Left ventricle myocardium superior (tissue), 1 donor: ENCODE data around the gene APOBEC3B. TPM values are rescaled to one million over a fixed set of nuclear protein-coding genes. Genes with fewer than 3 reads are reported as not detected.
"Not testable (repeated sequence)": the region's sequence is repeated elsewhere in the genome, so short reads cannot be mapped to it uniquely, and the experiment has no call there.

Experiments used
- ATAC-seq: fragments of 200-7000 bp; cut with Tn5 transposase; one replicate; pipeline ENCODE4 v1.9.1; 2020; ENCODE audit warnings: mild to moderate bottlenecking, moderate library complexity
- DNase-seq: peaks from one replicate; pipeline ENCODE4 v3.0.0-alpha.2; 2020
- intact Hi-C: fragments of 100-400 bp; cut with micrococcal nuclease; formaldehyde crosslinking; loops from one replicate; pipeline ENCODE4 v1.11.0; 2022
- total RNA-seq: library from RNA; stranded (reverse); fragmentation: NEBNext Ultra II Directional; extraction: Animal tissue kit (Norgen Biotek cat#: 25700); gene quantifications from one replicate; pipeline ENCODE4 v1.2.1, GENCODE V29; 2021
- donor health status: DM: no; HTN: yes; CAD: no; lungs with severe emphysema.

Gene APOBEC3B
- total RNA-seq, 1 donor from 2014 or later, result 0.55 TPM

GRCh38 chr22:38964306-38964705, 17.8 kb upstream of the APOBEC3B start:
- intact Hi-C loops, result no loop called here
- ATAC-seq (no peak), DNase-seq (no peak)

GRCh38 chr22:38964989-38965388, 17.2 kb upstream of the APOBEC3B start:
- DNase-seq, result no peak
- no peak for ATAC-seq

GRCh38 chr22:38965614-38966379, 16.4 kb upstream of the APOBEC3B start:
- no peak for ATAC-seq
- no peak for DNase-seq

More at GRCh38 chr22:38964989-38965388, 17.2 kb upstream of the APOBEC3B start:
- intact Hi-C loops, result no loop called here

GRCh38 chr22:38966380-38966702, 15.8 kb upstream of the APOBEC3B start:
- intact Hi-C loops, result no loop called here
- DNase-seq, result no peak
- ATAC-seq, result no peak

More at GRCh38 chr22:38965614-38966379, 16.4 kb upstream of the APOBEC3B start:
- intact Hi-C loops, result no loop called here

- ATAC-seq, result no peak
- no peak for DNase-seq
- intact Hi-C loops, result no loop called here
Observed at GRCh38 chr22:38966942-38967341, 15.2 kb upstream of the APOBEC3B start.

GRCh38 chr22:38967451-38968450, 14.4 kb upstream of the APOBEC3B start:
- ATAC-seq (peak; percentile 53), DNase-seq (no peak)
- intact Hi-C loops, result no loop called here

- intact Hi-C loops, result no loop called here
- ATAC-seq (no peak), DNase-seq (no peak)
Observed at GRCh38 chr22:38968801-38969200, 13.3 kb upstream of the APOBEC3B start.

GRCh38 chr22:38970551-38970950, 11.6 kb upstream of the APOBEC3B start:
- intact Hi-C loops, result no loop called here
- DNase-seq (no peak), ATAC-seq (no peak)

- DNase-seq (no peak), ATAC-seq (no peak)
- intact Hi-C loops, result no loop called here
Observed at GRCh38 chr22:38971202-38971601, 10.9 kb upstream of the APOBEC3B start.

GRCh38 chr22:38971791-38972190, 10.4 kb upstream of the APOBEC3B start:
- ATAC-seq (no peak), DNase-seq (no peak)
- intact Hi-C loops, result no loop called here

GRCh38 chr22:38972558-38972957, 9.6 kb upstream of the APOBEC3B start:
- intact Hi-C loops, result no loop called here
- DNase-seq, result no peak
- ATAC-seq, result no peak

- intact Hi-C loops, result no loop called here
- no peak for DNase-seq
- ATAC-seq, result no peak
Observed at GRCh38 chr22:38973289-38974169, 8.6 kb upstream of the APOBEC3B start.

- intact Hi-C loops, result no loop called here
- no peak for DNase-seq
- no peak for ATAC-seq
Observed at GRCh38 chr22:38974170-38974825, 7.8 kb upstream of the APOBEC3B start.

GRCh38 chr22:38974826-38975175, 7.3 kb upstream of the APOBEC3B start:
- DNase-seq (no peak), ATAC-seq (no peak)
- intact Hi-C loops, result no loop called here

GRCh38 chr22:38977289-38977688, 4.9 kb upstream of the APOBEC3B start:
- DNase-seq, ATAC-seq, intact Hi-C loops: not testable (repeated sequence)

GRCh38 chr22:38980587-38980986, 1.6 kb upstream of the APOBEC3B start:
- DNase-seq, ATAC-seq, intact Hi-C loops: not testable (repeated sequence)

- intact Hi-C loops, result no loop called here
- ATAC-seq (peak; percentile 61), DNase-seq (no peak)
Observed at GRCh38 chr22:38981005-38981991, 849 bp upstream of the APOBEC3B start.

- intact Hi-C loops, result no loop called here
- ATAC-seq (no peak), DNase-seq (no peak)
Observed at GRCh38 chr22:38984224-38984623, 2.1 kb downstream of the APOBEC3B start.
